Keratinocyte (primary cell): Measurements from ENCODE around the gene NAPB.

Experiments used
- EZH2 ChIP-seq: IDR thresholded peaks from one replicate; pipeline ENCODE4 v1.6.1; 2012; ENCODE audit warnings: inconsistent platforms, mild to moderate bottlenecking, low read length, moderate library complexity
- TF ChIP-seq, protein P1 (sequence below), 3 experiments: IDR thresholded peaks in 1 of 3; conservative IDR thresholded peaks in 1 of 3; optimal IDR thresholded peaks in 1 of 3; 2 replicates in 2 of 3; 3 replicates in 1 of 3; pipeline versions ENCODE3 to v1.5.1; 2011; ENCODE audit warnings: low read length in 3 of 3, mild to moderate bottlenecking in 3 of 3, moderate library complexity in 2 of 3, control low read depth in 1 of 3, inconsistent platforms in 1 of 3; ENCODE audit not compliant: insufficient read depth in 2 of 3; ENCODE audit errors: extremely low read depth in 1 of 3

GRCh38 chr20:23335521-23335920 is 85.8 kb downstream of the NAPB start:
- TF ChIP-seq EZH2, result no peak
- TF ChIP-seq, protein P1, sequence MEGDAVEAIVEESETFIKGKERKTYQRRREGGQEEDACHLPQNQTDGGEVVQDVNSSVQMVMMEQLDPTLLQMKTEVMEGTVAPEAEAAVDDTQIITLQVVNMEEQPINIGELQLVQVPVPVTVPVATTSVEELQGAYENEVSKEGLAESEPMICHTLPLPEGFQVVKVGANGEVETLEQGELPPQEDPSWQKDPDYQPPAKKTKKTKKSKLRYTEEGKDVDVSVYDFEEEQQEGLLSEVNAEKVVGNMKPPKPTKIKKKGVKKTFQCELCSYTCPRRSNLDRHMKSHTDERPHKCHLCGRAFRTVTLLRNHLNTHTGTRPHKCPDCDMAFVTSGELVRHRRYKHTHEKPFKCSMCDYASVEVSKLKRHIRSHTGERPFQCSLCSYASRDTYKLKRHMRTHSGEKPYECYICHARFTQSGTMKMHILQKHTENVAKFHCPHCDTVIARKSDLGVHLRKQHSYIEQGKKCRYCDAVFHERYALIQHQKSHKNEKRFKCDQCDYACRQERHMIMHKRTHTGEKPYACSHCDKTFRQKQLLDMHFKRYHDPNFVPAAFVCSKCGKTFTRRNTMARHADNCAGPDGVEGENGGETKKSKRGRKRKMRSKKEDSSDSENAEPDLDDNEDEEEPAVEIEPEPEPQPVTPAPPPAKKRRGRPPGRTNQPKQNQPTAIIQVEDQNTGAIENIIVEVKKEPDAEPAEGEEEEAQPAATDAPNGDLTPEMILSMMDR (optimal IDR thresholded peaks at IDR 0.05 in 1 of 3, IDR thresholded peaks at IDR 0.05 in 1 of 3, conservative IDR thresholded peaks at IDR 0.05 in 1 of 3; ENCODE audit: extremely low read depth in 1 of 3, insufficient read depth in 2 of 3, low read length in 3 of 3), result no peak
